OCI-LY7 (cell line): ENCODE results near the gene NOLC1. TPM values are rescaled to one million over a fixed set of nuclear protein-coding genes. Genes with fewer than 3 reads are reported as not detected.

Experiments
- BruUV-seq: library from RNA; stranded (reverse); fragments of 400-500 nt; replicated peaks from 2 replicates; lab custom pipeline; 2021; lab: Mats Ljungman, UMichigan
- CTCF ChIA-PET: fragments of 300-600 bp; sonication (Branson Sonifier 250); formaldehyde crosslinking; loops from one replicate; lab custom pipeline; 2022; ENCODE audit warnings: antibody characterized with exemption; ENCODE audit not compliant: unreplicated experiment; lab: Charles Lee
- POLR2A ChIA-PET: fragments of 300-600 bp; sonication (Branson Sonifier 250); formaldehyde crosslinking; loops from one replicate; lab custom pipeline; 2022; ENCODE audit warnings: antibody characterized with exemption; lab: Charles Lee
- DNase-seq: peaks from one replicate; pipeline ENCODE4 v3.0.0-alpha.2; 2015; ENCODE audit warnings: low spot score
- H2AFZ ChIP-seq: fragments of 200-600 bp; sonication (generic), shearing (Covaris generic); 2 replicates; pipeline ENCODE4 v1.6.1; 2014; ENCODE audit warnings: mild to moderate bottlenecking, antibody characterized with exemption, low read length, moderate library complexity
- H3K27ac ChIP-seq: fragments of 200-600 bp; sonication (generic); 2 replicates; pipeline ENCODE4 v1.5.1; 2014; ENCODE audit warnings: mixed run types, low read depth, mild to moderate bottlenecking, moderate library complexity, low read length, inconsistent platforms; ENCODE audit not compliant: poor library complexity, severe bottlenecking
- H3K36me3 ChIP-seq: fragments of 200-600 bp; sonication (generic); 2 replicates; pipeline ENCODE4 v1.6.1; 2014; ENCODE audit warnings: mild to moderate bottlenecking, antibody characterized with exemption, low read length, moderate library complexity, mixed read lengths; ENCODE audit not compliant: insufficient read depth
- H3K4me1 ChIP-seq: fragments of 200-600 bp; sonication (generic); 2 replicates; pipeline ENCODE4 v1.5.1; 2014; ENCODE audit warnings: mild to moderate bottlenecking, low read length; ENCODE audit not compliant: insufficient read depth, poor library complexity, severe bottlenecking
- H3K4me2 ChIP-seq: fragments of 200-600 bp; sonication (generic); 2 replicates; pipeline ENCODE4 v1.6.1; 2014; ENCODE audit warnings: mild to moderate bottlenecking, low read length
- H3K4me3 ChIP-seq: fragments of 200-600 bp; sonication (generic); 2 replicates; pipeline ENCODE4 v1.5.1; 2014; ENCODE audit warnings: mild to moderate bottlenecking, low read depth, low read length; ENCODE audit not compliant: poor library complexity, severe bottlenecking
- H3K79me2 ChIP-seq: fragments of 200-600 bp; sonication (generic); 2 replicates; pipeline ENCODE4 v1.6.1; 2016; ENCODE audit warnings: low read depth, mild to moderate bottlenecking, low read length, moderate library complexity, mixed read lengths; ENCODE audit not compliant: insufficient read depth
- H3K9me2 ChIP-seq: fragments of 200-600 bp; sonication (generic); 2 replicates; pipeline ENCODE4 v1.6.1; 2016; ENCODE audit warnings: mild to moderate bottlenecking, low read length, mixed read lengths; ENCODE audit not compliant: insufficient read depth
- H3K9me3 ChIP-seq: fragments of 200-600 bp; sonication (generic); 2 replicates; pipeline ENCODE4 v1.6.1; 2014; ENCODE audit warnings: mild to moderate bottlenecking, mixed run types, low read length, mixed read lengths
- H4K20me1 ChIP-seq: fragments of 200-600 bp; sonication (generic); 2 replicates; pipeline ENCODE4 v1.6.1; 2014; ENCODE audit warnings: mild to moderate bottlenecking, antibody characterized with exemption, low read length, moderate library complexity, mixed read lengths; ENCODE audit not compliant: insufficient read depth
- CTCF ChIP-seq: fragments of 200-600 bp; sonication (generic); conservative IDR thresholded peaks from 2 replicates; pipeline ENCODE4 v1.5.1; 2014; ENCODE audit warnings: mild to moderate bottlenecking, antibody characterized with exemption, low read length, moderate library complexity, mixed read lengths
- EZH2phosphoT487 ChIP-seq: fragments of 200-600 bp; sonication (generic); IDR thresholded peaks from 2 replicates; pipeline ENCODE4 v1.6.1; 2018; ENCODE audit warnings: low read depth, borderline replicate concordance, mild to moderate bottlenecking, mixed run types, antibody characterized with exemption, low read length, moderate library complexity, mixed read lengths
- intact Hi-C: fragments of 100-400 bp; cut with micrococcal nuclease; formaldehyde crosslinking; loops from one replicate; pipeline ENCODE4 v1.10.0; 2022; ENCODE audit not compliant: unreplicated experiment
- total RNA-seq, 2 experiments: library from RNA; depleted of rRNA in 1 of 2; stranded (reverse); fragments of >200 nt in 1 of 2; shearing (Covaris generic) in 1 of 2; gene quantifications; 2 replicates each; pipeline ENCODE4 v1.2.3, GENCODE V29; 2014 to 2022

The NOLC1 gene
- total RNA-seq, 2 experiments from 2014 or later: 93.5 to 152 TPM

- TF ChIP-seq CTCF (no peak), EZH2phosphoT487 (no peak)
- no TSS peak for BruUV-seq
- peak overlapping the region; percentile 79 for H3K4me2 ChIP-seq
- peak; percentile 87 for DNase-seq
- peak overlapping the region; percentile 80 for H3K27ac ChIP-seq
- H3K9me2 ChIP-seq: no peaks in the 10 kb centered on the region
- ChIA-PET POLR2A (interaction anchor here (0.5 to 0.8 kb wide), 7 partner anchors 10 to 189 kb away, joined by 3 to 6 read pairs (median 3); no protein-coding TSS in a partner anchor), CTCF (no interaction called here)
- no peak overlapping the region for H2AFZ ChIP-seq
- intact Hi-C loops: loop anchor here (2.0 to 10.0 kb wide), 2 partner anchors 50 to 600 kb away; partner anchors contain the start of genes ARL3, HPS6 and SFXN2
- peaks cover 62% of the 10 kb centered on the region for H3K4me1 ChIP-seq
- H3K4me3 ChIP-seq: peak overlapping the region; percentile 87
- H3K9me3 ChIP-seq: no peaks in the 10 kb centered on the region
- peaks cover 20% of the 10 kb centered on the region for H4K20me1 ChIP-seq
- H3K36me3 ChIP-seq: peaks cover 20% of the 10 kb centered on the region
- H3K79me2 ChIP-seq: peaks cover 78% of the 10 kb centered on the region
Measured at GRCh38 chr10:102114861-102115618, 37.1 kb upstream of the NOLC1 start.

- peaks cover 13% of the 10 kb centered on the region; the same call in 1 of the 2 replicates for H3K36me3 ChIP-seq
- peaks cover 20% of the 10 kb centered on the region for H4K20me1 ChIP-seq
- no peak for TF ChIP-seq CTCF
- TF ChIP-seq EZH2phosphoT487: no peak
- intact Hi-C loops: loop anchor here (2.0 to 10.0 kb wide), 2 partner anchors 51 to 599 kb away; partner anchors contain the start of genes ARL3, HPS6 and SFXN2
- H3K4me2 ChIP-seq: peak overlapping the region; percentile 79
- peak overlapping the region; percentile 80 for H3K27ac ChIP-seq
- POLR2A ChIA-PET: interaction anchor here (0.5 to 0.7 kb wide), 4 partner anchors 17 to 303 kb away, joined by 3 to 6 read pairs (median 4); no protein-coding TSS in a partner anchor
- H3K4me1 ChIP-seq: peaks cover 62% of the 10 kb centered on the region
- BruUV-seq: no TSS peak
- peak overlapping the region; percentile 87 for H3K4me3 ChIP-seq
- no peaks in the 10 kb centered on the region for H3K9me2 ChIP-seq
- DNase-seq: peak; percentile 37
- H3K9me3 ChIP-seq: no peaks in the 10 kb centered on the region
- H2AFZ ChIP-seq: no peak overlapping the region
- CTCF ChIA-PET: no interaction called here
- peaks cover 78% of the 10 kb centered on the region for H3K79me2 ChIP-seq
Measured at GRCh38 chr10:102115775-102116174, 36.4 kb upstream of the NOLC1 start.
